Mucosa of descending colon (tissue), 3 donors: Measurements from ENCODE around the gene ITGAV. TPM values are rescaled to one million over a fixed set of nuclear protein-coding genes. Genes with fewer than 3 reads are reported as not detected.
A peak's percentile ranks its signal among the peaks of the same experiment; 100 is the strongest.

Source experiments
- ATAC-seq: fragments of 200-7000 bp; cut with Tn5 transposase; one replicate; pipeline ENCODE4 v1.9.1; 2020; ENCODE audit warnings: mild to moderate bottlenecking, moderate library complexity
- DNase-seq, 3 donors: peaks; one replicate each; pipeline ENCODE4 v3.0.0-alpha.2; 2020
- H3K36me3 ChIP-seq: fragments of 200-600 bp; one replicate; pipeline ENCODE4 v1.8.0; 2021; ENCODE audit warnings: low read depth, mild to moderate bottlenecking
- H3K4me1 ChIP-seq: fragments of 200-600 bp; one replicate; pipeline ENCODE4 v1.8.0; 2021; ENCODE audit warnings: low read depth, mild to moderate bottlenecking
- H3K4me3 ChIP-seq: fragments of 200-600 bp; one replicate; pipeline ENCODE4 v1.8.0; 2021; ENCODE audit warnings: mild to moderate bottlenecking
- H3K9me3 ChIP-seq: fragments of 200-600 bp; one replicate; pipeline ENCODE4 v1.8.0; 2021; ENCODE audit warnings: mild to moderate bottlenecking
- CTCF ChIP-seq: fragments of 200-600 bp; IDR thresholded peaks from one replicate; pipeline ENCODE4 v1.8.0; 2022; ENCODE audit warnings: antibody characterized with exemption, mild to moderate bottlenecking
- intact Hi-C, 2 donors: fragments of 100-400 bp; cut with DNase I in 1 of 2; cut with micrococcal nuclease in 1 of 2; formaldehyde crosslinking; loops; one replicate each; pipeline versions ENCODE4 v1.11.0 to v1.11.1; 2022; cut with DNase I, micrococcal nuclease
- total RNA-seq, 3 donors: library from RNA; stranded (reverse); fragmentation: NEBNext Ultra II Directional in 2 of 3; extraction: Animal tissue kit (Norgen Biotek cat#: 25700) in 2 of 3; gene quantifications; one replicate each; pipeline versions ENCODE4 v1.2.1 to v1.2.4, GENCODE V29; 2021 to 2023
- donor health status: DM: no; HTN: no; CAD: no; lungs with moderate emphysema.
- donor health status: DM: no; HTN: no; CAD: no.
- donor health status: DM: no; HTN: yes; CAD: no.

Gene ITGAV
- total RNA-seq, 3 donors from 2014 or later, result 41.0 to 62.8 (median 47.2) TPM

GRCh38 chr2:186569897-186570296 lies 20.0 kb upstream of the ITGAV start:
- no peaks in the 10 kb centered on the region for H3K4me1 ChIP-seq
- no peak overlapping the region for H3K4me3 ChIP-seq
- ATAC-seq (no peak), DNase-seq (no peak)
- no peaks in the 10 kb centered on the region for H3K36me3 ChIP-seq
- no peak for TF ChIP-seq CTCF
- intact Hi-C loops, result no loop called here
- no peaks in the 10 kb centered on the region for H3K9me3 ChIP-seq

- Histone ChIP-seq H3K4me1 (no peaks in the 10 kb centered on the region), H3K4me3 (no peak overlapping the region), H3K36me3 (no peaks in the 10 kb centered on the region), H3K9me3 (no peaks in the 10 kb centered on the region)
- intact Hi-C loops, result no loop called here
- no peak for TF ChIP-seq CTCF
- no peak for DNase-seq
- peak; percentile 57 for ATAC-seq
Observed at GRCh38 chr2:186570604-186571003, 19.3 kb upstream of the ITGAV start.

GRCh38 chr2:186572705-186573104 lies 17.2 kb upstream of the ITGAV start:
- Histone ChIP-seq H3K4me1 (no peaks in the 10 kb centered on the region), H3K36me3 (no peaks in the 10 kb centered on the region), H3K4me3 (no peak overlapping the region), H3K9me3 (no peaks in the 10 kb centered on the region)
- intact Hi-C loops, result no loop called here
- ATAC-seq, result no peak
- TF ChIP-seq CTCF, result no peak
- no peak for DNase-seq

- H3K9me3 ChIP-seq, result no peaks in the 10 kb centered on the region
- H3K36me3 ChIP-seq, result no peaks in the 10 kb centered on the region
- intact Hi-C loops, result no loop called here
- no peaks in the 10 kb centered on the region for H3K4me1 ChIP-seq
- no peak overlapping the region for H3K4me3 ChIP-seq
- no peak for TF ChIP-seq CTCF
- DNase-seq (no peak), ATAC-seq (no peak)
Observed at GRCh38 chr2:186573531-186573930, 16.3 kb upstream of the ITGAV start.

GRCh38 chr2:186575302-186575701 lies 14.6 kb upstream of the ITGAV start:
- no peaks in the 10 kb centered on the region for H3K36me3 ChIP-seq
- no peaks in the 10 kb centered on the region for H3K9me3 ChIP-seq
- DNase-seq (peak in 1 of 3 donors; percentile 27), ATAC-seq (peak; percentile 95)
- TF ChIP-seq CTCF, result no peak
- H3K4me1 ChIP-seq, result no peaks in the 10 kb centered on the region
- no peak overlapping the region for H3K4me3 ChIP-seq
- intact Hi-C loops, result no loop called here

- ATAC-seq (no peak), DNase-seq (no peak)
- intact Hi-C loops, result no loop called here
- H3K4me1 ChIP-seq, result no peaks in the 10 kb centered on the region
- H3K36me3 ChIP-seq, result no peaks in the 10 kb centered on the region
- no peak for TF ChIP-seq CTCF
- H3K9me3 ChIP-seq, result no peaks in the 10 kb centered on the region
- H3K4me3 ChIP-seq, result no peak overlapping the region
Observed at GRCh38 chr2:186575856-186576255, 14.0 kb upstream of the ITGAV start.
